Activated naive CD8-positive, alpha-beta T cell (primary cell): ENCODE results near the gene ARNT2.

Experiments used
- H3K27ac Mint-ChIP-seq: one replicate; pipeline ENCODE4 v1.8.0; 2021; ENCODE audit warnings: mixed read lengths
- H3K27me3 Mint-ChIP-seq: one replicate; pipeline ENCODE4 v1.8.0; 2021; ENCODE audit warnings: mixed read lengths
- H3K36me3 Mint-ChIP-seq: one replicate; pipeline ENCODE4 v1.8.0; 2021; ENCODE audit warnings: mixed read lengths
- H3K4me1 Mint-ChIP-seq: one replicate; pipeline ENCODE4 v1.8.0; 2021; ENCODE audit warnings: low read depth, mixed read lengths
- H3K4me3 Mint-ChIP-seq: one replicate; pipeline ENCODE4 v1.8.0; 2021; ENCODE audit warnings: mild to moderate bottlenecking, mixed read lengths
- H3K9me3 Mint-ChIP-seq: one replicate; pipeline ENCODE4 v1.8.0; 2021; ENCODE audit warnings: low read depth, mixed read lengths

Gene ARNT2

DNA sequence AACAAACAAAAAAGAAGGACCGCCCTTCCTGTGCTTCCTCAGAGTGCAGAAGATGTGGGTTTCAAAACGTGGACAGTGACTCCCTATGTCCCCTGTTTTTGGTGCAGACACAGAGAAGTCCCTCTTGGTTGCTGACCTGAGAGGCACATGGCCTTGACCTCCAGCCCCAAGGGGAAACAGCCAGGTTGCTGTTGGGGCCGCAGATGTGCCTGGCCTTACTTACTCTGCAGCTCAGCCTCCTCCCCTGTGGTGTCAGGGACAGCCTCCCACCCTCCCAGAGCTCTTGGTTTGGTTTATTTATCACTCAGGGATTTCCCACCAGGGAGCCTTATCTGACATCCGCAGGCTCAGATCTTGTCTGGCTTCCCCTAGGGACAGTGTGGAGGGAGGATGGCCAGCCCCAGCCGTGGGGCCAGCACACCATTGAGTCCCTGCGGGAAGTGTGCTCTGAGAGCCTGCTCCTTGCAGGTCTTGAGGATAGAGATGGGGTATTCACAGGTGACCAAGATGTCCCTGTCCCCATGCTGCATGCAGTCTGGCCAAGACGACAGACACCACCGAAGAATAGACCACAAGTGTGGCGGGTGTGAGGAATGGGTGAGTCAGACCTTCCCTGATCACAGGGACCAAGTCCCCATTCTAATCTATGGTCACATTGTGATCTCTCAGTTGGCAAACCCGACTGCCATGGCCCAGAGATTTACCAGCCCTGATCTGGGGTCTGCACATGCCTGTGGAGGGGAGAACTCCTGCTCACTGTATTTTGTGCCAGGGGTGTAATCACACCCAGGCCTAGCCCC lies 156.6 kb downstream of the ARNT2 start:
- no peak overlapping the region for H3K4me3 Mint-ChIP-seq
- H3K4me1 Mint-ChIP-seq, result no peaks in the 10 kb centered on the region
- no peaks in the 10 kb centered on the region for H3K9me3 Mint-ChIP-seq
- H3K27me3 Mint-ChIP-seq, result peaks cover 7% of the 10 kb centered on the region
- H3K36me3 Mint-ChIP-seq, result no peaks in the 10 kb centered on the region
- no peak overlapping the region for H3K27ac Mint-ChIP-seq

DNA sequence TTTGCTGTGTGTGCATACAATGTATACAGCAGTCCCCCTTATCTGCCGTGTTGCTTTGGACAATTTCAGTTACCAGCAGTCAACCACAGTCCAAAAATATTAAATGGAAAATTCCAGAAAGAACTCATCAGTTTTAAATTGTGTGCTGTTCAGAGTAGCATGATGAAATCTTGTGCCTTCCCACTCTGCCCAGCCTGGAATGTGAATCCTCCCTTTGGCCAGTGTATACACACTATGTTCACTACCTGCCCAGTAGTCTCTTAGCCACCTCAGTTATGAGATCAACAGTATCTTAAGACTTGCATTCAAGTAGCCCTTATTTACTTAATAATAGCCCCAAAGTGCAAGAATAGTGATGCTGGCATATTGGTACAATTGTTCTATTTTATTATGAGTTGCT lies 157.3 kb downstream of the ARNT2 start:
- H3K27ac Mint-ChIP-seq, result no peak overlapping the region
- no peaks in the 10 kb centered on the region for H3K9me3 Mint-ChIP-seq
- no peaks in the 10 kb centered on the region for H3K4me1 Mint-ChIP-seq
- H3K36me3 Mint-ChIP-seq, result no peaks in the 10 kb centered on the region
- H3K4me3 Mint-ChIP-seq, result no peak overlapping the region
- H3K27me3 Mint-ChIP-seq, result peaks cover 7% of the 10 kb centered on the region

DNA sequence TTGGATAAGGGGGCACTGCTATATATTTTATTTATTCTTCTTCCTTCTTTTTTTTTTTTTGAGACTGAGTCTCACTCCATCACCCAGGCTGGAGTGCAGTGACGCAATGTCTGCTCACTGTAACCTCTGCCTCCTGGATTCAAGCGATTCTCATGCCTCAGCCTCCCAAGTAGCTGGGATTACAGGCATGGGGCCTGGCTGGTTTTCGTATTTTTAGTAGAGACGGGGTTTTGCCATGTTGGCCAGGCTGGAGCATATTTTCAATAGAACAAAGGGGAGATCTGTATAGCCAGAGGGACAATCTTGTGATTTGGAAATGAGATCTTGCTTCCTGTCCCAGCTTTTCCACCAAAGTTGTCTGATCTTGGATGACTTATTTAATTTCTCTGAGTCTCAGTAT lies 157.9 kb downstream of the ARNT2 start:
- Mint-ChIP-seq H3K9me3 (no peaks in the 10 kb centered on the region), H3K27ac (no peak overlapping the region), H3K27me3 (peaks cover 7% of the 10 kb centered on the region), H3K4me1 (no peaks in the 10 kb centered on the region), H3K4me3 (no peak overlapping the region), H3K36me3 (no peaks in the 10 kb centered on the region)

DNA sequence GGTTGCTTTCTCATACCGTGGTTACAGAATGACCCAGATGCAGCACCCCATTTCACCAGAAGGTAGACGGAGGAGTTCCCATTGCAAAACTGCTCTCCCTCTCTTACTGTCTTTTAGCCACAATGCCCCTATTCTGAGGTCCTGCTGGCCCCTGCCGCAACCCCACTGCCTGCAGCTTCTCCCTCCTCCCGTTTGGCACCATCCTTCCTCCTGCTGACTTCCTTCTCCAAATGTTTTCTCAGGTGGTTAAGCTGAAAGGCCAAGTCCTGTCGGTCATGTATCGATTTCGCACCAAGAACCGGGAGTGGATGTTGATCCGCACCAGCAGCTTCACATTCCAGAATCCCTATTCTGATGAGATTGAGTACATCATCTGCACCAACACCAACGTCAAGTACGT lies 158.7 kb downstream of the ARNT2 start:
- Mint-ChIP-seq H3K27me3 (peaks cover 7% of the 10 kb centered on the region), H3K27ac (no peak overlapping the region), H3K36me3 (no peaks in the 10 kb centered on the region), H3K4me1 (no peaks in the 10 kb centered on the region), H3K9me3 (no peaks in the 10 kb centered on the region), H3K4me3 (no peak overlapping the region)

DNA sequence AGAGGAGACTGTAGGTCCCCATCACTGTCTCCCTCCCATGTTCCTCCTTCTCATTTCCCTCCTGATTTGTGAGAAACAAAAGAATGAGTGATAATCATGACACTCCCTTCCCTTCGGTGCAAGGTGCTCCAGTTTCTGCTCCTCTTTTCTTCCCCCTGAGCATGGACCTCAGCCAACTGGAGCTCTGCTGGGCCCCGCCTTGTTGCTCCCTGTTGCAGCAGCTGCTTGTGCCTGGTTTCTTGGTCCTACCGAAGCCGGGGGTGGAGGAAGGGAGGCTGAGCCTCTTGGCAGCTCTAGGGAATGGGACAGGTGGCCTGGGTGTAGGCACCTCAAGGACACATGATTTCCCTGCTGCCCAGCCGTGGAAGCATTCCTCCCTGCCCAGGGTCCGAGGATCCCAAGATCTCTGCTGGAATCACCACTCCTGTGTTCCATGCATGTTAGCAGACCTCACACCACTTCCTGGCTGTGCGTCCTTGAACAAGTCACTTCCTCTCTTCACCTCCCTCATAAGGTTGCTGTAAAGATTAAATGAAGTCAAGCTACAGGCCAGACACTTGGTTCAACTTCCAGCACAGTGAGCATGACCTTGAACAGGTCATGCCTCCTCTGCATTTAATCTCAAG lies 159.3 kb downstream of the ARNT2 start:
- Mint-ChIP-seq H3K4me3 (no peak overlapping the region), H3K36me3 (no peaks in the 10 kb centered on the region), H3K27ac (no peak overlapping the region), H3K9me3 (no peaks in the 10 kb centered on the region), H3K27me3 (peaks cover 7% of the 10 kb centered on the region), H3K4me1 (no peaks in the 10 kb centered on the region)

DNA sequence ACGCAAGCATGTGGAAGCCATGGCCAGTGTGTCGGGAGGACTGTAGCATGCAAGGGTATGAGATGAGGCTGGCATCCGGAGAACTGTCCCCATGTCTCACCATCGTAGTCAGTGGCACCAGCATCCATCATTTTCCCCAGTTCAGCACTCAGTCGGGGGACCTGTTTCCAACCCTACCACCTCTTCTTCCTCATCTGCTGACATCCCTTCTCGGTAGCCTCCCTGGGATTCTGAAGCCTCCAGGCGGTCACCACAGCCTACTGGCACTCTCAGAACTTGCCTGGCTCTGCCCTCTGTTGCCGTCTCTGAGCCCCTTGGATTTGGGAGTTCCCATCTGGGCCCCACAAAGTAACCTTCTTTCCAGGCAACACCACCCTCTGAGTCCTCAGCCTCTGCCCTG lies 159.9 kb downstream of the ARNT2 start:
- Mint-ChIP-seq H3K36me3 (no peaks in the 10 kb centered on the region), H3K27me3 (peaks cover 10% of the 10 kb centered on the region), H3K4me3 (no peak overlapping the region), H3K4me1 (no peaks in the 10 kb centered on the region), H3K9me3 (no peaks in the 10 kb centered on the region), H3K27ac (no peak overlapping the region)

DNA sequence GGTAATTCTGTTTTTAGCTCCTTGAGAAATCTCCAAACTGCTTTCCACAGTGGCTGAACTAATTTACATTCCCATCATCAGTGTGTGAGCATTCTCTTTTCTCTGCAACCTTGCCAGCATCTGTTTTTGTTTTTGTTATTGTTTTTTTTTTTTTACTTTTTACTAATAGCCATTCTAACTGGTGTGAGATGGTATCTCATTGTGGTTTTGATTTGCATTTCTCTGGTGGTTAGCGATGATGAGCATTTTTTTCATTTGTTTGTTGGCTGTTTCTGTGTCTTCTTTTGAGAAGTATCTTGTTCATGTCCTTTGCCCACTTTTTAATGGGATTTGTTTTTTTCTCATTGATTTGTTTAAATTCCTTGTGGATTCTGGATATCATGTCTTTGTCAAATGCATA lies 161.2 kb downstream of the ARNT2 start:
- Mint-ChIP-seq H3K4me1 (no peaks in the 10 kb centered on the region), H3K9me3 (no peaks in the 10 kb centered on the region), H3K27me3 (peaks cover 10% of the 10 kb centered on the region), H3K4me3 (no peak overlapping the region), H3K27ac (no peak overlapping the region), H3K36me3 (no peaks in the 10 kb centered on the region)

DNA sequence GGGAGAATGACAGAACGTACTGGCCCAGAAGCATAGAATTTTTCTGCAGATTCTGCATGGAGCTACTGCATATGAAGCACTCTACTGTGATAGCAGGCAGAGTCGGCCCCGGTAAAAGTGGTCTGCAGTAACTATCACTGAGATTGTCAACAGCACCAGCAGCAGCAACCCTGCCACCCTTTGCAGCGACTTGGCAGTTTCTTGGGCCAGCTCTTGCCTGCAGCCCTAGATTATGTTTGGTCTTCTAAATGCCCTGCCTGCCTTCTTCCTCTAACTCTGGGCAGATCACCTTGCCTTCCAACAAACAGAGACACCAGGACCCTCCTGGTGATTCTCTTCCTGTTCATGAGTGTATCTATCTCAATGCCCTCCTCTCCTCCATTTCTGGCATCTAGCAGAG lies 161.8 kb downstream of the ARNT2 start:
- Mint-ChIP-seq H3K9me3 (no peaks in the 10 kb centered on the region), H3K36me3 (no peaks in the 10 kb centered on the region), H3K27ac (no peak overlapping the region), H3K4me1 (no peaks in the 10 kb centered on the region), H3K27me3 (peaks cover 10% of the 10 kb centered on the region), H3K4me3 (no peak overlapping the region)

DNA sequence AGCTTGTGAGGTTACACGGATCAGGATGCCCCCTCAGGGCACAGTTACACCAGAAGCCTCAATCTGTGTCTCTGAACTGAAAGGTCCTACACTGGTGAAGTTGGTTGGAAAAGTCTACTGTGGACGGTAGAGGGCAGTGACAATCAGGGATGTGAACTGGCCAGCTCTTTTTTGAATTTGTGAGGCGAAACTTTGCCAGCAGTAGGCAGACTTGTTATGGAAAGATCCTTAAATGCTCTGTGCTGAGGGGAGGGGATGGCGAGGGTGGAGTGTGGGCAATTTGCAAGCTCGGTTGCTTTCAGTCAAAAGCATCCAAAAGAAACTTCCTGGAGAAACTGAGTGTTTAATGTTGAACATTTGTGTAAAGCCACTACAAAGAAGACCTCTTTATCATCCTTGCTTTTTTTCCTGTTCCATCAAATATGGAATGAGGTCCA lies 163.6 kb downstream of the ARNT2 start:
- no peaks in the 10 kb centered on the region for H3K4me1 Mint-ChIP-seq
- H3K9me3 Mint-ChIP-seq, result no peaks in the 10 kb centered on the region
- no peak overlapping the region for H3K27ac Mint-ChIP-seq
- H3K4me3 Mint-ChIP-seq, result no peak overlapping the region
- H3K27me3 Mint-ChIP-seq, result peaks cover 4% of the 10 kb centered on the region
- no peaks in the 10 kb centered on the region for H3K36me3 Mint-ChIP-seq

DNA sequence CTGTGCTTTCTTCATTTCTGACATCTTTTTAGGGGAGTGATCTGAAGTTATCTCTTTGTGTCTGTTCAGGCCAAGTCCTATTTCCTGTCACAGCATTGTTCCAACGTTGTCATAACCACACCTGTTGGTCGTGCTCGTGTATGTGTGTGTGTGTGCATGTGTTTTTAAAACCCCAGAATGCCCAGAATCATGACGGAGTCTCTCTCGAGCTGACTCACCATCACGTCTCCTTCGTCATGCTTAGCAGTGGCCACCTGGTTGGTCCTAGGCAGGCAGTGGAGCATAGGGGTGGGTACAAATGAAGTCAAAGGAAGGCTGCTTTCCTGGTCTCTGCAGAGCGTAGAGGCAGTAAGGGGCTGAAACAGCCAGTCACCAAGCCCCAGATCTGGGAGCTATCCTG lies 164.1 kb downstream of the ARNT2 start:
- Mint-ChIP-seq H3K4me3 (no peak overlapping the region), H3K4me1 (no peaks in the 10 kb centered on the region), H3K9me3 (no peaks in the 10 kb centered on the region), H3K27me3 (peaks cover 4% of the 10 kb centered on the region), H3K36me3 (no peaks in the 10 kb centered on the region), H3K27ac (no peak overlapping the region)

DNA sequence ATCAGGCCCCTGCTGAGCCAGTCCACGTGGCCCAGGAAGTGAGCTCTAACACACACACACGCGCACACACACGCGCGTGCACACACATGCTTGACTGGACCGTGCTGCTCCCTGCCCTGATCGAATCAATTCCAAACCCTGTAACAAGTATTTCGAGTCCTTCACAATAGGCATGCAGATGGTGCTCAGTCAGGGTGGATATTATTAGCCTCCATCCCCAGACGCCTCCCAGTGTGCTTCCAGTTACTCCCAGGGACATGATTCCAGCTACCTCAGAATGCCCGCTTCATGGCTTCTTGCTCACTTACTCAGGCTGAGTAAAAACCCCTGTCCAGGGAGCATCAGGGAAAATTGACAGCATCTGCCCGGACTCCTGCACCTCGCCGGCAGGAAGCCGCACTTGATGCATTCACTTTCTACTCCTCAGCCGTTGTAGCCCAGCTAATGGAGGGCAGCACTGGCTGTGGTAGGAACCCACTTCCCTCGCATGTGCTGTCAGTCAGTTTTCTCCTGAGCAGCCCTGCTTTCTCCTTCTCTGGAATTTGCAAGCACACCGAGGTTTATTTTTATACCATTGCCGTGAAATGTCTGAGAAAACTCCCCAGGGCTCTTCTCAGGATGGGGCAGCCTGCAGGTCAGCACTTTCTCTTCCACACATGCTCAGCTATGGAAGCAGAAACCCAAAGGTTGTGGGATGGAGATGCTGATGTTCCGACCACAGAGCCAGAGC lies 164.9 kb downstream of the ARNT2 start:
- no peaks in the 10 kb centered on the region for H3K36me3 Mint-ChIP-seq
- no peaks in the 10 kb centered on the region for H3K9me3 Mint-ChIP-seq
- peaks cover 2% of the 10 kb centered on the region for H3K27me3 Mint-ChIP-seq
- no peak overlapping the region for H3K4me3 Mint-ChIP-seq
- no peaks in the 10 kb centered on the region for H3K4me1 Mint-ChIP-seq
- no peak overlapping the region for H3K27ac Mint-ChIP-seq

DNA sequence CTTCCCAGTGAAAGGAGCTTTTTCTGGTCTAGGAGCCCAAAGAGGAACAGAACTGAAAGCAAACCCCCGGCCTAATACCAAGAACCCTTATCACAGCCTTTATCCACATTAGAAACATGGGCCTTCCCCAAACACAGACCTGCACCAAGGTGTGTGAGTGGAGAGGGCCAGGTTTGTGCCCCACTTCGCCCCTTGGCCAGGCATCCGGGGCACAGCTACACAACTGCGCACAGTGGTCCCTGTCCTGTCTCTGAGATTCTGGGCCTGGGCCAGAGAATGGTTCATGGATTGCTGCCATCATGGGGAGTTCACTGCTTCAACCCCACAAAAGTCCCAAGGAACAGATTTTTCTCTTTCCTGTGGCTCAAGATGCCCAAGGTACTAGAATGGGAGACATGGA lies 165.5 kb downstream of the ARNT2 start:
- H3K27me3 Mint-ChIP-seq, result peaks cover 3% of the 10 kb centered on the region
- no peaks in the 10 kb centered on the region for H3K36me3 Mint-ChIP-seq
- H3K9me3 Mint-ChIP-seq, result no peaks in the 10 kb centered on the region
- H3K27ac Mint-ChIP-seq, result no peak overlapping the region
- no peak overlapping the region for H3K4me3 Mint-ChIP-seq
- H3K4me1 Mint-ChIP-seq, result no peaks in the 10 kb centered on the region

DNA sequence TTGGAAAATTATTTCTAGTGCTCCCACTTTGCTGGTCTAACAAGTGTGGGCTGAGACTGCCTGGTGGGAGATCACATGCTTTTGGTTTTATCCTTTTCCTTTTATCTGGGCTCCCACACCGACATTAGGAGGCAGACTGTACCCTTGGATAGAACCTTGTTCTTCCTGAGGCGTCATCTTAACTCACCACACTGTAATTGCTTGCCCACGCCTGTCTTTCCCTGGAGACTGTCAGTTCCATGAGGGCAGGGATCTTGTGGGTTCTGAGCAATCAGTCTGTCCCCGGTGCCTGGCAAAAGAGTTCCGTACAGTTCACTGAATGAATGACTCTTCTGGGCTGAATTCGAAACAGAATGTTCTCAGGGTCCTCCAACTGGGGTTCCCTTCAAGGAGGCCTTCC lies 166.4 kb downstream of the ARNT2 start:
- no peaks in the 10 kb centered on the region for H3K36me3 Mint-ChIP-seq
- no peaks in the 10 kb centered on the region for H3K9me3 Mint-ChIP-seq
- peaks cover 5% of the 10 kb centered on the region for H3K27me3 Mint-ChIP-seq
- no peak overlapping the region for H3K4me3 Mint-ChIP-seq
- H3K27ac Mint-ChIP-seq, result no peak overlapping the region
- no peaks in the 10 kb centered on the region for H3K4me1 Mint-ChIP-seq

DNA sequence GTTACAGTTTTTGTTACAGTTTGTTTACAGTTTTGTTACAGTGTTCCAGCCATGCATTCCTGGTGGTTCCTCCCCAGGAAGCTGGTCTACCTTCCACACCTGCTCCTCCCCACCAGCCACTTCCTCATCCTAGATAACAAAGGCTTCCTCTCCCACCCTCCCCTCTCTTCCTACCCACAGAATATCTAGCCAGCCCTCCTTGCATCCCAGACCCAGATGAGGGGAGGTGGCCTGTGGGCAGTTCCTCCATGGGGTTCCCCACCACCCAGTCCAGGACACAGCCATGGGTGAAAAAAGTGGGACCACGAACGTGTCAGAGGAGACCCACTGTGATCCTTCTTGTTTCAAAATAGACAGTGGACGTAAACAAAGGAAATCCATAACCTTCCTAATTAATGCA lies 168.2 kb downstream of the ARNT2 start:
- no peaks in the 10 kb centered on the region for H3K36me3 Mint-ChIP-seq
- H3K9me3 Mint-ChIP-seq, result no peaks in the 10 kb centered on the region
- H3K4me1 Mint-ChIP-seq, result no peaks in the 10 kb centered on the region
- H3K27me3 Mint-ChIP-seq, result peaks cover 5% of the 10 kb centered on the region
- H3K4me3 Mint-ChIP-seq, result no peak overlapping the region
- no peak overlapping the region for H3K27ac Mint-ChIP-seq

DNA sequence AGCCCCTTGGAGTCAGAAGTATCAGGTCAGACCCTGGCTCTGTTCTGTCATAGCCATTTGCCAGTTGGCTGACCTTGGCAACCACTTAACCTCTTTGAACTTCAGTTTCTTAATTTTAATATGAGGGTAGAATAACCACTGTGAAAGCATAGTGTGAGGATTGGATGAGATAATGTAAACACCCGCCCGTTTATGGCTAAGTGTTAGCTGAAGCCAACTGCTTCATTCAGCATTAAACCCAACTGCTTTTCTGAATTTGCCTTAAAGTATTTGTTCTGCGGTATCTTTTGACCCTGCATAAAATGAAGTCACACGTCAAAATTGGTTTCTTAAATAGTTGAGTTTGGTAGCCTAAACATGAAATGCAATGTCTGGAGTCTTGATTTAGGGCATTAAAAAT lies 169.4 kb downstream of the ARNT2 start:
- no peaks in the 10 kb centered on the region for H3K9me3 Mint-ChIP-seq

More for the DNA sequence above, 169.4 kb downstream of the ARNT2 start:
- Mint-ChIP-seq H3K27me3 (peaks cover 5% of the 10 kb centered on the region), H3K27ac (no peak overlapping the region), H3K4me3 (no peak overlapping the region), H3K36me3 (no peaks in the 10 kb centered on the region), H3K4me1 (no peaks in the 10 kb centered on the region)
